ENCODE data around the gene SGF29. TPM values are rescaled to one million over a fixed set of nuclear protein-coding genes. Genes with fewer than 3 reads are reported as not detected.

SGF29 gene
- total and polyA plus RNA-seq, 9 of the 15 experiments (the other 6 are each of a cell fraction or from before 2014, with no cell fraction given), result 2.6 to 36.1 (median 21.2) TPM

- 46% methylated on average over 8 of the region's 12 CpGs for WGBS (ENCODE audit: insufficient coverage, low coverage, missing lambda C conversion rate)
- no peak overlapping the region for H3K4me3 ChIP-seq
- DNase-seq (ENCODE audit: extremely low read depth in 1 of 4, low spot score in 3 of 4) (no peak), FAIRE-seq (no peak), ATAC-seq (no peak)
- no peaks in the 10 kb centered on the region; a peak in 1 of 5 replicates for H3K27me3 ChIP-seq (ENCODE audit: control insufficient read depth in 2 of 2, insufficient read depth in 2 of 2, low read length in 2 of 2)
- no peak overlapping the region for H3K4me2 ChIP-seq (ENCODE audit: insufficient read depth, low read length)
- in situ Hi-C loops (cut with MboI), result no loop called here
- H3K9ac ChIP-seq (ENCODE audit: insufficient read depth in 1 of 2, low read depth in 2 of 2, low read length in 2 of 2), result peak overlapping the region in 1 of 2 experiments; percentile 74; a peak in 2 of 4 replicates
- ChIA-PET POLR2A (no interaction called here), CTCF (ENCODE audit: low intra/inter-chr PET ratio) (no interaction called here)
- no peaks in the 10 kb centered on the region for H3K9me3 ChIP-seq (replicated peaks; ENCODE audit: control insufficient read depth, insufficient read depth, low read depth, low read length)
- intact Hi-C loops (cut with micrococcal nuclease), result no loop called here
- no peak overlapping the region for H3K27ac ChIP-seq (ENCODE audit: extremely low read depth, low read depth, low read length)
- no peaks in the 10 kb centered on the region for H3K9me1 ChIP-seq (ENCODE audit: control insufficient read depth, insufficient read depth, low read length)
- H3K4me1 ChIP-seq (replicated peaks in 1 of 2; ENCODE audit: control insufficient read depth in 2 of 2, insufficient read depth in 2 of 2, low read length in 2 of 2), result peaks cover 0 to 4% of the 10 kb centered on the region in 2 experiments; a peak in 2 of 5 replicates
- no peaks in the 10 kb centered on the region for H4K20me1 ChIP-seq (replicated peaks; ENCODE audit: control insufficient read depth, insufficient read depth, low read length)
- no TSS peak for BruUV-seq (replicated peaks)
- no peaks in the 10 kb centered on the region for H3K36me3 ChIP-seq (ENCODE audit: control insufficient read depth, insufficient read depth, low read length)
- no peaks in the 10 kb centered on the region for H3K79me2 ChIP-seq (ENCODE audit: control insufficient read depth, insufficient read depth, low read length)
- H2AFZ ChIP-seq (ENCODE audit: low read depth, low read length), result no peak overlapping the region
- TF ChIP-seq NCOA6 (IDR thresholded peaks at IDR 0.05) (no peak), BRD9 (IDR thresholded peaks at IDR 0.05; ENCODE audit: low read depth, partially characterized antibody) (no peak), ZNF583 (CRISPR knock-in tag; IDR thresholded peaks at IDR 0.05) (no peak), ZNF217 (CRISPR knock-in tag; IDR thresholded peaks at IDR 0.05) (no peak), ZNF696 (CRISPR knock-in tag; conservative IDR thresholded peaks at IDR 0.05) (no peak), CBX5 (IDR thresholded peaks at IDR 0.05; ENCODE audit: borderline replicate concordance, low read depth) (no peak), SIN3B (IDR thresholded peaks at IDR 0.05; ENCODE audit: low read depth) (no peak)
- TF ChIP-seq, protein P1, sequence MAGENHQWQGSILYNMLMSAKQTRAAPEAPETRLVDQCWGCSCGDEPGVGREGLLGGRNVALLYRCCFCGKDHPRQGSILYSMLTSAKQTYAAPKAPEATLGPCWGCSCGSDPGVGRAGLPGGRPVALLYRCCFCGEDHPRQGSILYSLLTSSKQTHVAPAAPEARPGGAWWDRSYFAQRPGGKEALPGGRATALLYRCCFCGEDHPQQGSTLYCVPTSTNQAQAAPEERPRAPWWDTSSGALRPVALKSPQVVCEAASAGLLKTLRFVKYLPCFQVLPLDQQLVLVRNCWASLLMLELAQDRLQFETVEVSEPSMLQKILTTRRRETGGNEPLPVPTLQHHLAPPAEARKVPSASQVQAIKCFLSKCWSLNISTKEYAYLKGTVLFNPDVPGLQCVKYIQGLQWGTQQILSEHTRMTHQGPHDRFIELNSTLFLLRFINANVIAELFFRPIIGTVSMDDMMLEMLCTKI (IDR thresholded peaks at IDR 0.05; ENCODE audit: partially characterized antibody), result no peak
- TF ChIP-seq, protein P2, sequence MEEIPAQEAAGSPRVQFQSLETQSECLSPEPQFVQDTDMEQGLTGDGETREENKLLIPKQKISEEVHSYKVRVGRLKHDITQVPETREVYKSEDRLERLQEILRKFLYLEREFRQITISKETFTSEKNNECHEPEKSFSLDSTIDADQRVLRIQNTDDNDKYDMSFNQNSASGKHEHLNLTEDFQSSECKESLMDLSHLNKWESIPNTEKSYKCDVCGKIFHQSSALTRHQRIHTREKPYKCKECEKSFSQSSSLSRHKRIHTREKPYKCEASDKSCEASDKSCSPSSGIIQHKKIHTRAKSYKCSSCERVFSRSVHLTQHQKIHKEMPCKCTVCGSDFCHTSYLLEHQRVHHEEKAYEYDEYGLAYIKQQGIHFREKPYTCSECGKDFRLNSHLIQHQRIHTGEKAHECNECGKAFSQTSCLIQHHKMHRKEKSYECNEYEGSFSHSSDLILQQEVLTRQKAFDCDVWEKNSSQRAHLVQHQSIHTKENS (CRISPR knock-in tag; IDR thresholded peaks at IDR 0.05), result no peak
- TF ChIP-seq, protein P3, sequence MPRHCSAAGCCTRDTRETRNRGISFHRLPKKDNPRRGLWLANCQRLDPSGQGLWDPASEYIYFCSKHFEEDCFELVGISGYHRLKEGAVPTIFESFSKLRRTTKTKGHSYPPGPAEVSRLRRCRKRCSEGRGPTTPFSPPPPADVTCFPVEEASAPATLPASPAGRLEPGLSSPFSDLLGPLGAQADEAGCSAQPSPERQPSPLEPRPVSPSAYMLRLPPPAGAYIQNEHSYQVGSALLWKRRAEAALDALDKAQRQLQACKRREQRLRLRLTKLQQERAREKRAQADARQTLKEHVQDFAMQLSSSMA (CRISPR knock-in tag; IDR thresholded peaks at IDR 0.05), result no peak
These were observed 40.1 kb upstream of the SGF29 start for GRCh38 chr16:28513484-28514181.
